GM18861 (cell line): Measurements from ENCODE around the gene DRD4.
A peak's percentile ranks its signal among the peaks of the same experiment; 100 is the strongest.

Source experiments
- ATAC-seq: cut with Tn5 transposase; IDR thresholded peaks from one replicate; pipeline ENCODE4 v1.9.1; 2021; ENCODE audit not compliant: unreplicated experiment

Gene DRD4

GRCh38 chr11:609341-609811, 27.7 kb upstream of the DRD4 start:
- no peak for ATAC-seq

GRCh38 chr11:610146-610801, 26.8 kb upstream of the DRD4 start:
- no peak for ATAC-seq

GRCh38 chr11:611001-611996, 25.8 kb upstream of the DRD4 start:
- no peak for ATAC-seq

GRCh38 chr11:612201-612960, 24.7 kb upstream of the DRD4 start:
- ATAC-seq, result no peak

GRCh38 chr11:612961-613300, 24.1 kb upstream of the DRD4 start:
- ATAC-seq, result no peak

- no peak for ATAC-seq
Observed at GRCh38 chr11:613369-613968, 23.6 kb upstream of the DRD4 start.

GRCh38 chr11:614021-614622, 22.9 kb upstream of the DRD4 start:
- ATAC-seq, result no peak

- no peak for ATAC-seq
Observed at GRCh38 chr11:614623-615503, 22.2 kb upstream of the DRD4 start.

- ATAC-seq, result peak; percentile 58
Observed at GRCh38 chr11:615504-616319, 21.4 kb upstream of the DRD4 start, which contains the start of gene IRF7. IRF7 (minus strand) TSS chr11:615950; CDS start chr11:615364, 586 bp downstream.

- ATAC-seq, result no peak
Observed at GRCh38 chr11:616320-617198, 20.5 kb upstream of the DRD4 start.

- ATAC-seq, result no peak
Observed at GRCh38 chr11:617199-617911, 19.7 kb upstream of the DRD4 start.

GRCh38 chr11:617912-618682, 19.0 kb upstream of the DRD4 start:
- no peak for ATAC-seq

GRCh38 chr11:618856-619627, 18.0 kb upstream of the DRD4 start:
- ATAC-seq, result no peak

- ATAC-seq, result no peak
Observed at GRCh38 chr11:619628-620050, 17.4 kb upstream of the DRD4 start.

GRCh38 chr11:620201-620600, 16.9 kb upstream of the DRD4 start:
- ATAC-seq, result no peak
